Keratinocyte (primary cell): ENCODE data around the gene NHP2. TPM values are rescaled to one million over a fixed set of nuclear protein-coding genes. Genes with fewer than 3 reads are reported as not detected.

ENCODE experiments used
- DNase-seq: peaks from one replicate; pipeline ENCODE4 v3.0.0-alpha.2; 2011; ENCODE audit warnings: low read depth, missing footprints, low spot score
- FAIRE-seq: peaks from 2 replicates; lab custom pipeline; 2011; peaks lifted over from hg19 to GRCh38; lab: Jason Lieb, UNC
- H2AFZ ChIP-seq: 2 replicates; pipeline ENCODE4 v1.6.0; 2012; ENCODE audit warnings: low read length, control low read depth, inconsistent platforms; ENCODE audit not compliant: control insufficient read depth
- H3K27ac ChIP-seq: 2 replicates; pipeline ENCODE4 v1.5.1; 2011; ENCODE audit warnings: low read length; ENCODE audit not compliant: control insufficient read depth, insufficient read depth
- H3K27me3 ChIP-seq: 3 replicates; pipeline ENCODE4 v1.6.0; 2011; ENCODE audit warnings: low read length; ENCODE audit not compliant: control insufficient read depth, insufficient read depth; ENCODE audit errors: extremely low read depth
- H3K36me3 ChIP-seq, 2 experiments: 2 replicates in 1 of 2; 3 replicates in 1 of 2; pipeline ENCODE4 v1.5.1; 2011; ENCODE audit warnings: low read length in 2 of 2, mild to moderate bottlenecking in 1 of 2; ENCODE audit not compliant: control insufficient read depth in 2 of 2, insufficient read depth in 2 of 2; ENCODE audit errors: extremely low read depth in 1 of 2
- H3K4me1 ChIP-seq: 3 replicates; pipeline ENCODE4 v1.5.1; 2011; ENCODE audit warnings: low read length; ENCODE audit not compliant: control insufficient read depth, insufficient read depth; ENCODE audit errors: extremely low read depth
- H3K4me2 ChIP-seq: 3 replicates; pipeline ENCODE4 v1.6.0; 2011; ENCODE audit warnings: low read depth, low read length; ENCODE audit not compliant: control insufficient read depth, insufficient read depth; ENCODE audit errors: extremely low read depth
- H3K4me3 ChIP-seq, 3 experiments: fragments of 200-600 bp in 1 of 3; sonication (generic) in 1 of 3; 2 replicates in 2 of 3; 3 replicates in 1 of 3; pipeline ENCODE4 v1.5.1; 2011 to 2016; ENCODE audit warnings: low read length in 3 of 3, mild to moderate bottlenecking in 3 of 3, control low read depth in 2 of 3, inconsistent platforms in 1 of 3, low read depth in 1 of 3, mixed read lengths in 1 of 3, mixed run types in 1 of 3, moderate library complexity in 1 of 3; ENCODE audit not compliant: control insufficient read depth in 2 of 3, insufficient read depth in 2 of 3; ENCODE audit errors: extremely low read depth in 1 of 3
- H3K79me2 ChIP-seq: 2 replicates; pipeline ENCODE4 v1.6.0; 2012; ENCODE audit warnings: low read length; ENCODE audit not compliant: control insufficient read depth, insufficient read depth
- H3K9ac ChIP-seq: 3 replicates; pipeline ENCODE4 v1.6.0; 2011; ENCODE audit warnings: low read length; ENCODE audit not compliant: control insufficient read depth, insufficient read depth; ENCODE audit errors: extremely low read depth
- H3K9me1 ChIP-seq: 3 replicates; pipeline ENCODE4 v1.6.0; 2011; ENCODE audit warnings: low read length; ENCODE audit not compliant: control insufficient read depth, insufficient read depth; ENCODE audit errors: extremely low read depth
- H3K9me3 ChIP-seq: 2 replicates; pipeline ENCODE4 v1.5.1; 2012; ENCODE audit warnings: low read depth, low read length; ENCODE audit not compliant: control insufficient read depth
- H4K20me1 ChIP-seq: 3 replicates; pipeline ENCODE4 v1.6.0; 2011; ENCODE audit warnings: low read length; ENCODE audit not compliant: control insufficient read depth, insufficient read depth; ENCODE audit errors: extremely low read depth
- EZH2 ChIP-seq: IDR thresholded peaks from one replicate; pipeline ENCODE4 v1.6.1; 2012; ENCODE audit warnings: inconsistent platforms, mild to moderate bottlenecking, low read length, moderate library complexity
- dilution Hi-C: fragments of 300-500 bp; cut with MboI; formaldehyde crosslinking; loops from one replicate; pipeline ENCODE4 v1.7.0; 2020; ENCODE audit warnings: low sequenced_read_pairs; ENCODE audit not compliant: extremely low pct_ligation_motif_present
- polyA plus RNA-seq, 5 experiments: library from polyadenylated mRNA; depleted of rRNA in 3 of 5; stranded (reverse) in 3 of 5; stranded (forward) in 1 of 5; unstranded in 1 of 5; fragments of >200 nt; gene quantifications; 1 replicate in 1 of 5; 2 replicates in 3 of 5; 3 replicates in 1 of 5; pipeline versions ENCODE4 v1.2.1 to v1.2.3, GENCODE V29; 2011 to 2012; ENCODE audit warnings: missing spikeins in 2 of 5, low read depth in 1 of 5, low replicate concordance in 1 of 5
- TF ChIP-seq, protein P1 (sequence below), 3 experiments: IDR thresholded peaks in 1 of 3; conservative IDR thresholded peaks in 1 of 3; optimal IDR thresholded peaks in 1 of 3; 2 replicates in 2 of 3; 3 replicates in 1 of 3; pipeline versions ENCODE3 to v1.5.1; 2011; ENCODE audit warnings: low read length in 3 of 3, mild to moderate bottlenecking in 3 of 3, moderate library complexity in 2 of 3, control low read depth in 1 of 3, inconsistent platforms in 1 of 3; ENCODE audit not compliant: insufficient read depth in 2 of 3; ENCODE audit errors: extremely low read depth in 1 of 3

Gene NHP2
- polyA plus RNA-seq, 1 donor (not counting 4 experiments of a cell fraction or from before 2014, with no cell fraction given), result 186 TPM

DNA sequence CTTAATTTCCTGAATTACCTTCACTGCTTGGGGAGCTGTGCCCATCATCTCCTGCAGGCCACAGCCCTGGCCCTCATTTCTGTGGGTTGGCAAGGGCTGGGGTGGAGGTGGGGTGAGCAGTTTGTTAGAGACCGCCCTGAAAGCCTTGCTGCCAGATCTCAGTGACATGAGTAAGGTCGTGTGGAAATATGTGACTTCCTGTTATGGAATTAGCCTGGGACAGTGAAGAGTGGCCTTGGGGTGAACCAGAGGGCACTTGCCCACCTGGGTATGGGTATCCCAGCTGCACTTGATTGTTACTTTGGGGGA, 48.2 kb upstream of the NHP2 start:
- H3K4me1 ChIP-seq, result peaks cover 28% of the 10 kb centered on the region

DNA sequence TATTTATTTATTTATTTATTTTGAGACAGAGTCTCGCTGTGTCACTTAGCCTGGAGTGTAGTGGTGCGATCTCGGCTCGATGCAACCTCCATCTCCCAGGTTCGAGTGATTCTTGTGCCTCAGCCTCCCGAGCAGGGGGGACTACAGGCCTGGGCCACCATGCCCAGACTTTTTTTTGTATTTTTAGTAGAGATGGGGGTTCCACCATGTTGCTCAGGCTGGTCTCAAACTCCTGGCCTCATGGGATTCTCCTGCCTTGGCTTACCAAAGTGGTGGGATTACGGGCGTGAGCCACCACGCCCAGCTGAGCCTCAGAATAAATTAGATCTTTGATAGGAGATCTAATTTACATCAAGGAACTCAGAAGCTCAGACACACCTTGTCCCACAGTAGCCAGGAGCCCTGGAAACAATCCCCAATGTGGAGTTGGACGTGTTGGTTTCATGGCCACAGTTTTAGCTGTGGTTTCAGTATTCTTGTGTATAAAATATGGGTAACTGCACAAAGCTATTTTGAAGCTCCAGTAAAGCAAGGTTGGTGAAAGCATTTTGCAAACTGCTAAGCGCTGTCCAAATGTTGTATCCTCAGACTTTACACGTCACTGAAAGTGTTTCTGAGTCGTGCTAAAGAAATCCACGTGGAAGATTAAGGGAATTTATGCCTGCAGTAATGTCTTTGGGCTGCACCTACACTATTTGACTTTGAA, 47.7 kb upstream of the NHP2 start:
- no peak overlapping the region for H3K9ac ChIP-seq
- no peak for FAIRE-seq
- no peak overlapping the region for H3K27ac ChIP-seq
- H2AFZ ChIP-seq, result no peak overlapping the region
- no peak overlapping the region for H3K4me2 ChIP-seq
- H3K4me1 ChIP-seq, result peaks cover 23% of the 10 kb centered on the region
- H3K27me3 ChIP-seq, result no peaks in the 10 kb centered on the region
- no peaks in the 10 kb centered on the region for H3K9me3 ChIP-seq
- no peak for DNase-seq
- H3K4me3 ChIP-seq, result no peak overlapping the region
- peaks cover 4 to 11% of the 10 kb centered on the region in 2 experiments for H3K36me3 ChIP-seq
- TF ChIP-seq, protein P1, sequence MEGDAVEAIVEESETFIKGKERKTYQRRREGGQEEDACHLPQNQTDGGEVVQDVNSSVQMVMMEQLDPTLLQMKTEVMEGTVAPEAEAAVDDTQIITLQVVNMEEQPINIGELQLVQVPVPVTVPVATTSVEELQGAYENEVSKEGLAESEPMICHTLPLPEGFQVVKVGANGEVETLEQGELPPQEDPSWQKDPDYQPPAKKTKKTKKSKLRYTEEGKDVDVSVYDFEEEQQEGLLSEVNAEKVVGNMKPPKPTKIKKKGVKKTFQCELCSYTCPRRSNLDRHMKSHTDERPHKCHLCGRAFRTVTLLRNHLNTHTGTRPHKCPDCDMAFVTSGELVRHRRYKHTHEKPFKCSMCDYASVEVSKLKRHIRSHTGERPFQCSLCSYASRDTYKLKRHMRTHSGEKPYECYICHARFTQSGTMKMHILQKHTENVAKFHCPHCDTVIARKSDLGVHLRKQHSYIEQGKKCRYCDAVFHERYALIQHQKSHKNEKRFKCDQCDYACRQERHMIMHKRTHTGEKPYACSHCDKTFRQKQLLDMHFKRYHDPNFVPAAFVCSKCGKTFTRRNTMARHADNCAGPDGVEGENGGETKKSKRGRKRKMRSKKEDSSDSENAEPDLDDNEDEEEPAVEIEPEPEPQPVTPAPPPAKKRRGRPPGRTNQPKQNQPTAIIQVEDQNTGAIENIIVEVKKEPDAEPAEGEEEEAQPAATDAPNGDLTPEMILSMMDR (optimal IDR thresholded peaks at IDR 0.05 in 1 of 3, IDR thresholded peaks at IDR 0.05 in 1 of 3, conservative IDR thresholded peaks at IDR 0.05 in 1 of 3; ENCODE audit: extremely low read depth in 1 of 3, insufficient read depth in 2 of 3, low read length in 3 of 3), result no peak
- TF ChIP-seq EZH2, result no peak
- peaks cover 11% of the 10 kb centered on the region for H4K20me1 ChIP-seq
- peaks cover 23% of the 10 kb centered on the region for H3K79me2 ChIP-seq
- H3K9me1 ChIP-seq, result peaks cover 7% of the 10 kb centered on the region
- dilution Hi-C loops, result no loop called here

More for the DNA sequence above, 48.2 kb upstream of the NHP2 start:
- H3K79me2 ChIP-seq, result peaks cover 28% of the 10 kb centered on the region
- H3K4me3 ChIP-seq, result no peak overlapping the region
- no peaks in the 10 kb centered on the region for H3K9me3 ChIP-seq
- H3K27me3 ChIP-seq, result no peaks in the 10 kb centered on the region
- H3K27ac ChIP-seq, result no peak overlapping the region
- H3K4me2 ChIP-seq, result no peak overlapping the region
- DNase-seq (no peak), FAIRE-seq (no peak)
- no peak overlapping the region for H3K9ac ChIP-seq
- peaks cover 17% of the 10 kb centered on the region for H4K20me1 ChIP-seq
- peaks cover 9% of the 10 kb centered on the region for H3K9me1 ChIP-seq
- dilution Hi-C loops, result no loop called here
- TF ChIP-seq, protein P1 (optimal IDR thresholded peaks at IDR 0.05 in 1 of 3, IDR thresholded peaks at IDR 0.05 in 1 of 3, conservative IDR thresholded peaks at IDR 0.05 in 1 of 3; ENCODE audit: extremely low read depth in 1 of 3, insufficient read depth in 2 of 3, low read length in 3 of 3), result no peak
- TF ChIP-seq EZH2, result no peak
- H3K36me3 ChIP-seq, result peaks cover 5 to 15% of the 10 kb centered on the region in 2 experiments
- no peak overlapping the region for H2AFZ ChIP-seq
